Uterus (tissue), 4 donors: ENCODE results near the gene ZNF331. TPM values are rescaled to one million over a fixed set of nuclear protein-coding genes. Genes with fewer than 3 reads are reported as not detected.

Experiments
- DNase-seq, 2 donors: peaks; one replicate each; pipeline ENCODE4 v3.0.0-alpha.2; 2019 to 2020
- H3K27ac ChIP-seq, 2 donors: fragments of 200-600 bp; sonication (generic); 1 replicate in 1 of 2; 2 replicates in 1 of 2; pipeline ENCODE4 v1.5.1; 2016 to 2018
- H3K27me3 ChIP-seq, 2 donors: fragments of 200-600 bp; sonication (generic); one replicate each; pipeline ENCODE4 v1.5.1; 2018 to 2019; ENCODE audit warnings: control low read depth in 1 of 2
- H3K36me3 ChIP-seq, 2 donors: fragments of 200-600 bp; sonication (generic); one replicate each; pipeline ENCODE4 v1.5.1; 2019; ENCODE audit warnings: control low read depth in 1 of 2
- H3K4me1 ChIP-seq, 2 donors: fragments of 200-600 bp; sonication (generic); one replicate each; pipeline ENCODE4 v1.5.1; 2018 to 2019; ENCODE audit warnings: control low read depth in 1 of 2
- H3K4me3 ChIP-seq, 2 donors: fragments of 200-600 bp; sonication (generic); 1 replicate in 1 of 2; 2 replicates in 1 of 2; pipeline ENCODE4 v1.5.1; 2018 to 2019; ENCODE audit warnings: mild to moderate bottlenecking in 1 of 2
- H3K9me3 ChIP-seq, 2 donors: fragments of 200-600 bp; sonication (generic); one replicate each; pipeline ENCODE4 v1.5.1; 2019; ENCODE audit warnings: control low read depth in 1 of 2
- CTCF ChIP-seq, 4 experiments: fragments of 200-600 bp in 2 of 4; fragments of 450-650 bp in 2 of 4; sonication (generic) in 2 of 4; IDR thresholded peaks; one replicate each; pipeline ENCODE4 v1.5.1; 2016 to 2019; ENCODE audit warnings: antibody characterized with exemption in 4 of 4, mild to moderate bottlenecking in 2 of 4, moderate library complexity in 1 of 4
- POLR2A ChIP-seq, 2 donors: fragments of 450-650 bp; IDR thresholded peaks; one replicate each; pipeline ENCODE4 v1.6.1; 2016; ENCODE audit warnings: antibody characterized with exemption in 2 of 2, mild to moderate bottlenecking in 1 of 2, moderate library complexity in 1 of 2
- intact Hi-C: fragments of 100-400 bp; cut with DNase I; formaldehyde crosslinking; loops from one replicate; pipeline ENCODE4 v1.15.1; 2023; ENCODE audit warnings: low total_unique reads
- total RNA-seq, 4 donors: library from RNA; depleted of rRNA in 3 of 4; stranded (reverse); fragments of >200 nt in 3 of 4; gene quantifications; one replicate each; pipeline versions ENCODE4 v1.1.0 to v1.2.4, GENCODE V29; 2014 to 2023
- donor health status: DM: yes; HTN: yes; CAD: no.

Gene ZNF331
- total RNA-seq, 4 donors from 2014 or later: 9.4 to 39.0 (median 17.0) TPM

- Histone ChIP-seq H3K27me3 (no peaks in the 10 kb centered on the region), H3K36me3 (no peaks in the 10 kb centered on the region), H3K9me3 (no peaks in the 10 kb centered on the region), H3K27ac (no peak overlapping the region), H3K4me3 (no peak overlapping the region), H3K4me1 (no peaks in the 10 kb centered on the region)
- no peak for DNase-seq
- TF ChIP-seq POLR2A (IDR thresholded peaks at IDR 0.05) (no peak), CTCF (IDR thresholded peaks at IDR 0.05) (no peak)
- intact Hi-C loops: no loop called here
Observed at GRCh38 chr19:53621885-53622740, 84.2 kb downstream of the ZNF331 start.

- Histone ChIP-seq H3K27ac (no peak overlapping the region), H3K36me3 (no peaks in the 10 kb centered on the region), H3K27me3 (no peaks in the 10 kb centered on the region), H3K4me3 (no peak overlapping the region), H3K9me3 (no peaks in the 10 kb centered on the region), H3K4me1 (no peaks in the 10 kb centered on the region)
- DNase-seq: no peak
- intact Hi-C loops: no loop called here
- TF ChIP-seq POLR2A (IDR thresholded peaks at IDR 0.05) (no peak), CTCF (IDR thresholded peaks at IDR 0.05) (no peak)
Observed at GRCh38 chr19:53624771-53625545, 87.0 kb downstream of the ZNF331 start.

GRCh38 chr19:53626486-53626885 is 88.5 kb downstream of the ZNF331 start:
- no peaks in the 10 kb centered on the region for H3K4me1 ChIP-seq
- no peaks in the 10 kb centered on the region for H3K27me3 ChIP-seq
- H3K27ac ChIP-seq: no peak overlapping the region
- H3K9me3 ChIP-seq: no peaks in the 10 kb centered on the region
- H3K36me3 ChIP-seq: no peaks in the 10 kb centered on the region
- no peak for TF ChIP-seq POLR2A (IDR thresholded peaks at IDR 0.05)
- TF ChIP-seq CTCF (IDR thresholded peaks at IDR 0.05): no peak
- intact Hi-C loops: no loop called here
- no peak for DNase-seq
- H3K4me3 ChIP-seq: no peak overlapping the region

GRCh38 chr19:53626976-53627375 is 89.0 kb downstream of the ZNF331 start:
- Histone ChIP-seq H3K4me3 (no peak overlapping the region), H3K36me3 (no peaks in the 10 kb centered on the region), H3K9me3 (no peaks in the 10 kb centered on the region), H3K4me1 (no peaks in the 10 kb centered on the region), H3K27ac (no peak overlapping the region), H3K27me3 (no peaks in the 10 kb centered on the region)
- no peak for DNase-seq
- TF ChIP-seq POLR2A (IDR thresholded peaks at IDR 0.05) (no peak), CTCF (IDR thresholded peaks at IDR 0.05) (no peak)
- intact Hi-C loops: no loop called here

Other genes starting within 250 kb of the ZNF331 start
- gene ZNF845, start 204.4 kb upstream of the ZNF331 start, total RNA-seq: 10 to 100 TPM in 2 of 4 donors, 1 to 10 TPM in 2; 5.0 to 18.0 (median 10.3) TPM
- 10 to 100 TPM; 15.0 to 25.7 (median 22.3) TPM for gene ZNF525, start 172.4 kb upstream of the ZNF331 start, total RNA-seq
- gene ZNF765, start 143.0 kb upstream of the ZNF331 start, total RNA-seq: 10 to 100 TPM in 3 of 4 donors, 1 to 10 TPM in 1; 5.1 to 28.8 (median 23.6) TPM
- 10 to 100 TPM in 2 of 4 donors, 1 to 10 TPM in 2; 4.6 to 16.3 (median 8.8) TPM for gene ZNF761, start 106.2 kb upstream of the ZNF331 start, total RNA-seq
- 10 to 100 TPM in 1 of 4 donors, 1 to 10 TPM in 3; 1.8 to 10.8 (median 6.7) TPM for gene ZNF813, start 70.4 kb upstream of the ZNF331 start, total RNA-seq
- not detected for gene DPRX, start 93.9 kb downstream of the ZNF331 start, total RNA-seq